HG03460 (cell line): ENCODE results near the gene FMNL2.
"Not testable (repeated sequence)": the region's sequence is repeated elsewhere in the genome, so short reads cannot be mapped to it uniquely, and the experiment has no call there.

Experiments
- ATAC-seq: cut with Tn5 transposase; IDR thresholded peaks from one replicate; pipeline ENCODE4 v1.9.1; 2021; ENCODE audit not compliant: unreplicated experiment

The FMNL2 gene

GRCh38 chr2:152372438-152372984 lies 37.5 kb downstream of the FMNL2 start:
- no peak for ATAC-seq

- no peak for ATAC-seq
Observed at GRCh38 chr2:152375174-152375573, 40.2 kb downstream of the FMNL2 start.

- no peak for ATAC-seq
Observed at GRCh38 chr2:152376385-152376784, 41.4 kb downstream of the FMNL2 start.

- no peak for ATAC-seq
Observed at GRCh38 chr2:152376968-152377367, 42.0 kb downstream of the FMNL2 start.

- ATAC-seq, result no peak
Observed at GRCh38 chr2:152379089-152379488, 44.1 kb downstream of the FMNL2 start.

- ATAC-seq, result no peak
Observed at GRCh38 chr2:152380261-152381055, 45.5 kb downstream of the FMNL2 start.

GRCh38 chr2:152383702-152384101 lies 48.7 kb downstream of the FMNL2 start:
- no peak for ATAC-seq

GRCh38 chr2:152384992-152385391 lies 50.0 kb downstream of the FMNL2 start:
- no peak for ATAC-seq

GRCh38 chr2:152385650-152386049 lies 50.7 kb downstream of the FMNL2 start:
- ATAC-seq, result no peak

- peak; percentile 75 for ATAC-seq
Observed at GRCh38 chr2:152386266-152386665, 51.3 kb downstream of the FMNL2 start.

- ATAC-seq, result no peak
Observed at GRCh38 chr2:152387041-152387440, 52.1 kb downstream of the FMNL2 start.

- ATAC-seq, result not testable (repeated sequence)
Observed at GRCh38 chr2:152388269-152388668, 53.3 kb downstream of the FMNL2 start.

GRCh38 chr2:152389483-152389882 lies 54.5 kb downstream of the FMNL2 start:
- no peak for ATAC-seq

- ATAC-seq, result no peak
Observed at GRCh38 chr2:152390837-152391236, 55.9 kb downstream of the FMNL2 start.

GRCh38 chr2:152391318-152391717 lies 56.3 kb downstream of the FMNL2 start:
- no peak for ATAC-seq

- ATAC-seq, result no peak
Observed at GRCh38 chr2:152393377-152393776, 58.4 kb downstream of the FMNL2 start.

- ATAC-seq, result no peak
Observed at GRCh38 chr2:152394326-152394725, 59.4 kb downstream of the FMNL2 start.

- ATAC-seq, result no peak
Observed at GRCh38 chr2:152395103-152395502, 60.1 kb downstream of the FMNL2 start.

GRCh38 chr2:152395572-152395971 lies 60.6 kb downstream of the FMNL2 start:
- ATAC-seq, result no peak

GRCh38 chr2:152396051-152396511 lies 61.1 kb downstream of the FMNL2 start:
- ATAC-seq, result no peak

GRCh38 chr2:152396763-152397162 lies 61.8 kb downstream of the FMNL2 start:
- no peak for ATAC-seq

- no peak for ATAC-seq
Observed at GRCh38 chr2:152399003-152399402, 64.0 kb downstream of the FMNL2 start.
